HG02852 (cell line): Measurements from ENCODE around the gene GLIPR1.
"Not testable (repeated sequence)": the region's sequence is repeated elsewhere in the genome, so short reads cannot be mapped to it uniquely, and the experiment has no call there.

Source experiments
- ATAC-seq: cut with Tn5 transposase; IDR thresholded peaks from one replicate; pipeline ENCODE4 v1.9.1; 2021; ENCODE audit warnings: mild to moderate bottlenecking, moderate library complexity; ENCODE audit not compliant: unreplicated experiment

The GLIPR1 gene

DNA sequence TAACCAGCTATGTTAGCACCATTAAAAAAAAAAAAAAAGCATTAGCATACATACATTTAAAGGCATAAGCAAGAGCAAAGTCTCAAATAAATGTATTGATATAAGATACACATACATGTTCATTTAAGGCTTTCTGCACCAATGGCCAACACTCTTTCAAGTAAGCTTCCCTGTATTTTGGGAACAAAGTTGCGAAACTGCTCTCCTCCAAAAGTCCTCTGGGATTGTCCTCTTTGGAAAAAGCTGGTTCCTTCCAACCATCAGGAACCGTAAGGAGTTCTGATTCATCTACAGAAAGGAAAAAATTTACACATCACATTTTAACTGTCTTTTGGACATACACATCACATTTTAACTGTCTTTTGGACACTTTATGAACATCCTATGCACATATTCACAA, 27.6 kb downstream of the GLIPR1 start:
- ATAC-seq, result no peak

DNA sequence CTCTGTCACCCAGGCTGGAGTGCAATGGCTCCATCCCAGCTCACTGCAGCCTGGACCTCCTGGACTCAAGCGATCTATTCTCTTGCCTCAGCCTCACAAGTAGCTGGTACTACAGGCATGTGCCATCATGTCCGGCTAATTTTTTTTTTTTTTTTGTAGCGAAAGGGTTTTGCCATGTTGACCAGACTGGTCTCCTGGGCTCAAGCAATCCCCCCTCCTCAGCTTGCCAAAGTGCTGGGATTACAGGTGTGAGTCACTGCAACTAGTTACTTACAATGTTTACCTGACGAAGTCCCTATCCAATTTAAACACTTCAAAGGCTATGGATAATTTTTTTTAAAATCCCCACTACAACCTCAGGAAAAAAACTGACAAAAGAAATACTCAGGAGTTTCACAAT, 29.1 kb downstream of the GLIPR1 start:
- ATAC-seq, result no peak

- ATAC-seq, result peak; percentile 97
Observed at GRCh38 chr12:75511116-75512048, 30.8 kb downstream of the GLIPR1 start, which contains the start of gene KRR1. TSS of gene KRR1 (minus strand) at chr12:75511609. CDS start at chr12:75511597, 12 bp downstream.

GRCh38 chr12:75521224-75521623, 40.7 kb downstream of the GLIPR1 start:
- not testable (repeated sequence) for ATAC-seq

DNA sequence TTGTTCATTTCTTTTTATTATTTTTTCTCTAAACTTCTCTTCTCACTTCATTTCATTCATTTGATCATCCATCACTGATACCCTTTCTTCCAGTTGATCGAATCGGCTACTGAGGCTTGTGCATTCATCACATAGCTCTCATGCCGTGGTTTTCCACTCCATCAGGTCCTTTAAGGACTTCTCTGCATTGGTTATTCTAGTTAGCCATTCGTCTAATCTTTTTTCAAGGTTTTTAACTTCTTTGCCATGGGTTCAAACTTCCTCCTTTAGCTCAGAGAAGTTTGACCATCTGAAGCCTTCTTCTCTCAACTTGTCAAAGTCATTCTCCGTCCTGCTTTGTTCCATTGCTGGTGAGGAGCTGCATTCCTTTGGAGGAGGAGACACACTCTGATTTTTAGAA, 41.6 kb downstream of the GLIPR1 start:
- not testable (repeated sequence) for ATAC-seq

GRCh38 chr12:75525263-75525662, 44.7 kb downstream of the GLIPR1 start:
- ATAC-seq, result no peak

- ATAC-seq, result peak; percentile 99
Observed at GRCh38 chr12:75526655-75527511, 46.3 kb downstream of the GLIPR1 start.

DNA sequence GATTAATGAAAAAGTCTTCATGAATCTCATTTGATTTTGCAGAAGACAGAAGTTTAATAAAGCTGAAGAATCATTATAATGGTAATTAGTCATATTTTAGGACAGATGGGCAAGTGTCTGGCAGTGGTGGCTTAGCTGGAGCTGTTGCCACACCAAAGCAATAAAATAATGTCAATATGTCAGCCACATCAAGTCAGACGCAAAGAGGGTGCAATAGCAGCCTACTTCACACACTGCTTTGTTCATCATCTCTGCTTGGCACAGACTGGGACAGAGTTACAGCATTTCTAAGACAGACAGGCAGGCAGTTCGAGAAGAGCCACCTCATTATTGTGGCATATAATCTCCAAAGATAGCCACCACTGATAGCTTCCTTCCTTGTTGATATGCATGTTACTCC, 47.7 kb downstream of the GLIPR1 start:
- no peak for ATAC-seq

DNA sequence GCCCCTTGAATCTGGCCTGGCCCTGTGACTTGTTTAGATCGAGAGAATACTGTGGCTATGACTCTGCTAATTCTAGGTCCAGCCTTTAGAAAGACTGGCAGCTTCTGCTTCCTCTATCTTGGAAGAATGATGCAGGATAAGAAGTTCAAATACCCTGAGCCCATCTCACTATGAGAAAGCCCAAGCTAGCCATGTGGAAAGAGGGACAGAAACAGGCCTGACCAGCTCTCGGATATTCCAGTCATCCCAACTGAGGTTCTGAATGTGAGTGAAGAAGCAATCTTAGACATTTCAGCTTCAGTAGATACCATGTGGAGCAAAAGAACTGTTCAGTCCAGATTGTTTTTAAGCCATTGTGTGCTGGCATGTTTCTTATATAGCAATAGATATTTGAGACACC, 48.1 kb downstream of the GLIPR1 start:
- ATAC-seq, result no peak

DNA sequence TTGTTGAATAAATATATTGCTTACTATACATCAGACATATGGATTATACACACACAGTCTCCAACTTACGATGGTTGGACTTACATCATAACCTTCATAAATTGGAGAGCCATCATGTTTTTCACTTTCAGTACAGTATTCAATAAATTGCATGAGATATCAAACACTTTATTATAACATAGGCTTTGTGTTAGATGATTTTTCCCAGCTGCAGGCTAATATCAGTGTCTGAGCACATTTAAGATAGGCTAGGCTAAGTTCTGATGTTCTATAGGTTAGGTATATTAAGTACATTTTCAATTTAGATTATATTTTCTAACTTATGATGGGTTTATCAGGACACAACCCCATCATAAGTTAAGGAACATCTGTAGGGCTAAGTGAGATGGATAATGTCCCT, 48.8 kb downstream of the GLIPR1 start:
- no peak for ATAC-seq

DNA sequence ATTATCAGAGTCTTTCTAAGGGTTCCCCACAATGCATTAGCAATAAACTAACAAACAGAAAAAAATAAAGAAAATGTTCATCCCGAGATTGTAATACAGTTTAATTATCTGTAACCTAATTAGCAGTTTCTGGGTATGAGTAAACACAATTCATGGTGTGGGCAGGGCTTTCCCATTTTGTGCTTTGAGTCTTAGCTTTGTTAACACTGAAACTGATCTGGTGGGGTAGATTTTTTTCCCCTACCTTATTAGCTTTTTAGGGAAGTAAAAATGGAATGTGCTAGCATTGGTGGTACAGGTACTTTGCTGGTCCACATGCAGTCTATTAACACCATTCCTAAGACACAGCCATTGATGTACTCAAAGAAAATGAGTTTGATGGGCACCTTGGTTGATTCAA, 49.3 kb downstream of the GLIPR1 start:
- ATAC-seq, result no peak

DNA sequence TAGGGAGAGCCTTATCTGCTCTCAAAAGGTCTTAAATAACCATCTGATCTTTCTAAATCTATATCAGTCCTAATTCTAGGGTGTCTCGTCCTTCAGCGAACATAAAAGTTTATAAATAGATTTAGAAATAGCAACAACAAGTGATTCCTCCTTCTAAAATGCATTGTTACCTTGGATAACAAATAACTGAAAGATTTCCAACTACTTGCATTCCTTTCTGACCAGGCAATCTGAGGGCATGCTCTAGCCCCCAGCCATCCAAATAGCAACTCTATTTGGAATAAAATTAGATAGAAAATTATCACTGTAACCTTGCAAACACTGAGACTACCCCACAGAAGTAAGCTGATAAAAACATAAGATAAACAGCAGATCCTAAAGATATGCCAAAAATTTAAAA, 52.7 kb downstream of the GLIPR1 start:
- no peak for ATAC-seq

- no peak for ATAC-seq
Observed at GRCh38 chr12:75539889-75540288, 59.3 kb downstream of the GLIPR1 start.

GRCh38 chr12:75542942-75543341, 62.4 kb downstream of the GLIPR1 start:
- no peak for ATAC-seq

GRCh38 chr12:75543529-75543928, 63.0 kb downstream of the GLIPR1 start:
- ATAC-seq, result no peak

DNA sequence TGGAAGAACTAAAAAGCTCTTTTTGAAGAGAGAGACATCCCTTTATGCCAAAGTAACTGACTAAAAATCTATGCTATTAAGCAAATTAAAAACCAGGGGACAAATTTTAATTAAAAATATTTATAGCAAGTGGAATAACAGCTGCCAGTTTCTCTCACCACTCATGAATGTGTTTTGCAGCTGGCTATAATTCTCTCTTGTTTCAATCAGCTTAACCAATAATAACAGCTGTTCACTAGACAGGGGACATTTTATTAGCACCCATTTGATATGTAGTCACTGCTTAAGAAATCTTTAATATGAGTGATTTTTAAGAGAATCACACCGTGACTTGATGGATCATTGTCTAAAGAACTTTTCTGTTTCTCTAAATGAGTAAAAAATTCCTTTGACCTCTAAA, 65.1 kb downstream of the GLIPR1 start:
- no peak for ATAC-seq

DNA sequence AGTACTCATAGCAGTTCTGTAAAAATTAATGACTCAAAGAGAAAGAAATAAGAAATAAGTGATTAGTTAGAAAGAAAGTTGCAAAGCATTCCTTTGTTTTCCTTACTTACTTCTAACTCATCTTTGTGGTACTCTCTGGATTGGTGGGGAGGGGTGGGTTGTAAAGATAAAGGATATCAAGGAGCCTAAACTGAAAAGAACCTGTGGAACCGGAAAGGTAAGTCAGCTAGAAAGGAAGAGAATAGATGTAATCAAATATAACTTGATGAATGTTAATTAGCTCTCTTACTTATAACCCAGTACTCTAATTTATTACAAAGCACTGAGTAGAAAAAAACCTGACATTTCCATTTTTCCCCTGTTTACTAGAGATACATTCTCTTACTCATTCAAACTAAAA, 68.3 kb downstream of the GLIPR1 start:
- ATAC-seq, result no peak

DNA sequence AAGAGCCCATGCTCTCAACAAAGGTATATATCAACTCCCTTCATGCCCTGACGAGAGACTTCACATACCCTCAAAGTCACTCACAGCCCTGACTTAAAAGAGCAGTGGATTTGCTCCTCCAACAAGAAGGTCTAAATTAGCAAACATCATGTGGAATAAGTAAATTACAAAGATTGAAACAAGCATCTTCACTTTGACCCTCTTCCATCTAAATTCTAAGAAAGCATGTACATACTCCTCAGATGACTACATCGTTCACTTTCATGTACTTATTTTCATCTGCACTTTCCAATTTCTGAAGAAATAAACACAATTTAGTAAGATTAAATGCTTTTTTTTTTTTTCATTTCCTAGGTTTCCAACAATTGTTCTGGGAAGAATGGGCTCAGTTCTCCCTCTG, 69.4 kb downstream of the GLIPR1 start:
- ATAC-seq, result no peak

DNA sequence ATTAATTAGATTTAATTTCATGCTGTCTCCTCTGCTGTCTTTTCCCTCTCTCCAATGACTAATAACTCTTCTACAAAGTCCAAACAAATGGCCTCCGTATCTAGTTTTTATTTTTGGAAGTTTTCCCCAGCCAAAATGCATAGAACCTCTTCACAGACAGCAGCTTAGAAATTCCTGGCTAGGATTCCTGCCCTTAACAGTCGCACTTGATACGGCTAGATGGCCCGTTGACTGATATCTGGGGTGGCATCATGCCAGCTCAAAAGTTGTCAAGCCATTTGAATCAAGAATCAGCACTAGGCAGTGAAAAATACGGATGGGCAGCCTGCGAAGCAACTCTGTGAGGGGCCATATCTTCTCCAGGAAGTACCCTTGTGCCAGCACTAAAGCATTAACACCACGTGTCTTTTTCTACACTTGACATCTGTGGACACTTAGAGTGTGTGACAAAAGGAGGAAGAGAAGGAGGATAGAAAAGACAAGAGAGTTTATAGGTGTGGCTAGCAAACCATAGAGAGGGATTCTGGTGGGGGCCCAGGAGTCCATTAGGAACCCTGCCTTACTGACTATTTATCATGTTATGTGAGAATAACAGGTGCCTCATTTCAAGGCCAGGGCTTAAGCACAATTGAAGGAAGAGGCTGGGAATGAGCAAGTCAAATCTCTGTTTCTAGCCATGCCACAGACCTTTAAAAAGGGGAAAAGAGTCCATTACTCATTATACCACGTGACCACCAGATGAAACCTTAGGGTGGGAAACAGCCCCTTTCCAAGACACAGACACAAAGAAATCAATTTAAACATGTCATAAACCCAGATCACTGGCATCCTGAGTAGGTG, 70.1 kb downstream of the GLIPR1 start:
- no peak for ATAC-seq

GRCh38 chr12:75551477-75551876, 70.9 kb downstream of the GLIPR1 start:
- no peak for ATAC-seq

DNA sequence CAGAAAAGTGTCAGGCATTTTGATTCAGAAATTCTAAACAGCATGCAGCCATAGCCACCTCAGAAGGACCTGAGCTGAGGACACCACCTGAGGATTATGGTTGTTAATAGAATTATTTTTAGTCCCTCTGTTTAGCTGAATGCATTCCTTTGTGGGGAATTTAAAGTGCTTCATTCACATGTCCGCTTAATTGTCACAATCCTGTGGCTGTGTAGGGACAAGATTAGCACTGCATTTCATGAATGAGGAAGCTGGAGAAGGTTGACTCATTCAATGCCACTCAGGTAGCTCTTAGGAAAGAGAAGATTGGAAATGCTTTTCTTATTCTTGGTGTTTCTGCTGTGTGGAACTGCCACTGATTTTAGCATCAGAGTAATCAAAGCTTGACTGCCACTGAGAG, 72.8 kb downstream of the GLIPR1 start:
- ATAC-seq, result no peak
